Neural crest cell (in vitro differentiated cells): Measurements from ENCODE around the gene MAP3K7. TPM values are rescaled to one million over a fixed set of nuclear protein-coding genes. Genes with fewer than 3 reads are reported as not detected.

Experiments
- DNase-seq: peaks from one replicate; pipeline ENCODE4 v3.0.0; 2021; ENCODE audit warnings: low read depth, mixed read lengths, low spot score
- H3K27ac Mint-ChIP-seq: one replicate; pipeline ENCODE4 v1.8.0; 2021; ENCODE audit warnings: mild to moderate bottlenecking, mixed read lengths; ENCODE audit not compliant: unreplicated experiment
- H3K27me3 Mint-ChIP-seq: 2 replicates; pipeline ENCODE4 v1.8.0; 2021; ENCODE audit warnings: low read depth, mild to moderate bottlenecking, mixed read lengths
- H3K36me3 Mint-ChIP-seq: 2 replicates; pipeline ENCODE4 v1.8.0; 2021; ENCODE audit warnings: low read depth, mild to moderate bottlenecking, mixed read lengths
- H3K4me1 Mint-ChIP-seq: 2 replicates; pipeline ENCODE4 v1.8.0; 2021; ENCODE audit warnings: mixed read lengths
- H3K4me3 Mint-ChIP-seq: one replicate; pipeline ENCODE4 v1.8.0; 2021; ENCODE audit warnings: mild to moderate bottlenecking, mixed read lengths
- H3K9me3 Mint-ChIP-seq: 2 replicates; pipeline ENCODE4 v1.8.0; 2021; ENCODE audit warnings: mixed read lengths
- total RNA-seq: library from RNA; stranded (reverse); gene quantifications from 2 replicates; pipeline ENCODE4 v1.2.1, GENCODE V29; 2021
- TF ChIP-seq, protein P1 (sequence below): fragments of 200-600 bp; sonication (generic); conservative IDR thresholded peaks from 2 replicates; pipeline ENCODE4 v1.5.0; 2021; ENCODE audit warnings: antibody characterized with exemption, mild to moderate bottlenecking

The MAP3K7 gene
- total RNA-seq, 1 donor from 2014 or later, result 37.9 TPM

DNA sequence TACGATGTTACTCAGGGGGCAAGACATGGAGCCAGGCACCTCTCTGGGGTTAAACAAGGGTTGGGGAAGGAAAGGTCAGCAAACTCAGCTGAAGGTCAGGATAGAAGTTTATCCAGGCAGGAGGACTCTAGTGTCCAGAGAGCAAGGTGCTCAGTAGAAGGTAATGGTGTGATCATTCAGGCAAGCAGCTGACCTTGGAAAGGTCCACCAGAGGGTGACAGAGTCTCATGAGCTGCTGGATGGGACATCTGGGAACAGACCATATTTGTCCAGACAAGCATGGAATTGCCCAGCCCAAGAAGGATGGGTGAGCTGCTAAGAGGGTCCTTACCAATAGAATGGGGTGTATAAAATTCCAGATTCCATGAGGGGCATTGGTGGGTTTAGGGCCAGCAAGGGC, 89.5 kb downstream of the MAP3K7 start:
- peak overlapping the region; percentile 17 for H3K4me3 Mint-ChIP-seq
- H3K4me1 Mint-ChIP-seq, result peaks cover 44% of the 10 kb centered on the region
- H3K27me3 Mint-ChIP-seq, result no peaks in the 10 kb centered on the region
- no peaks in the 10 kb centered on the region for H3K9me3 Mint-ChIP-seq
- no peaks in the 10 kb centered on the region for H3K36me3 Mint-ChIP-seq
- no peak for DNase-seq
- H3K27ac Mint-ChIP-seq, result peak overlapping the region; percentile 82
- TF ChIP-seq, protein P1, sequence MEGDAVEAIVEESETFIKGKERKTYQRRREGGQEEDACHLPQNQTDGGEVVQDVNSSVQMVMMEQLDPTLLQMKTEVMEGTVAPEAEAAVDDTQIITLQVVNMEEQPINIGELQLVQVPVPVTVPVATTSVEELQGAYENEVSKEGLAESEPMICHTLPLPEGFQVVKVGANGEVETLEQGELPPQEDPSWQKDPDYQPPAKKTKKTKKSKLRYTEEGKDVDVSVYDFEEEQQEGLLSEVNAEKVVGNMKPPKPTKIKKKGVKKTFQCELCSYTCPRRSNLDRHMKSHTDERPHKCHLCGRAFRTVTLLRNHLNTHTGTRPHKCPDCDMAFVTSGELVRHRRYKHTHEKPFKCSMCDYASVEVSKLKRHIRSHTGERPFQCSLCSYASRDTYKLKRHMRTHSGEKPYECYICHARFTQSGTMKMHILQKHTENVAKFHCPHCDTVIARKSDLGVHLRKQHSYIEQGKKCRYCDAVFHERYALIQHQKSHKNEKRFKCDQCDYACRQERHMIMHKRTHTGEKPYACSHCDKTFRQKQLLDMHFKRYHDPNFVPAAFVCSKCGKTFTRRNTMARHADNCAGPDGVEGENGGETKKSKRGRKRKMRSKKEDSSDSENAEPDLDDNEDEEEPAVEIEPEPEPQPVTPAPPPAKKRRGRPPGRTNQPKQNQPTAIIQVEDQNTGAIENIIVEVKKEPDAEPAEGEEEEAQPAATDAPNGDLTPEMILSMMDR, result no peak

DNA sequence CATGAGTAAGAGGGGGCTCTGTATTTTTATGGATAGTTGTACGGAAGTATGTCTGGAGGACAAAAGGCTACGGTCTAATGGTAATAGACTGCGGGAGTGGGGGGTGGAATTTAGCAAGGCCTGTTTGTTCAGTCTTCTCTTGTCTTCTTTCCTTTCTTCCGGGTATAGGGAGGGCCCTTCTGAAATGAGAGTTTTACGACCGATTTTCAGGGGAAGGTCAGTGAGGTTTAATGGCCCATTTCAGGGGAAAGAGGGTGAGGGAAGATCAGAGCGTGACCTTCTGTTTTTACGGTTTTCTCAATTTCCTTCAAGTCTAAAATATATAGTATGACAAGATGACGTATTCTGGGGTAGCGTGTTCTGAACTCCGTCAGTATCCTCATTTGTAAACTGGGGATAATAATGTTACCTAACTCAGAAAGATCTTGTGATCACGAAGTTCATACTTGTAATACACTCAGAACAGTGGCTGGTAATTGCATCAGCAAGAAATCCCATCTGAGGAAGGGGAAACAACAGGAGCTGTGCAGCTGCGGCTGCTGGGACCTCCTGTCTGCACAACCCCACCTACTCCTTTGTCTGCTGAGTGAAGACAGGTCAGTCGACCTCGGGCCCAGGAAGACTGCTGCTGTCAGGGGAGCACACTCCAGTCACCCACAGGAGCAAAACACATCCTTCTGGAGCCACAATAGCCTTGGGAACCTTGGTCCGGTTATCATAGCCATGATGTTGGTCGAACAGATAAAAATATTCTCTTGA, 90.4 kb downstream of the MAP3K7 start:
- no peaks in the 10 kb centered on the region for H3K36me3 Mint-ChIP-seq
- DNase-seq, result no peak
- H3K27ac Mint-ChIP-seq, result peak overlapping the region; percentile 81
- H3K27me3 Mint-ChIP-seq, result no peaks in the 10 kb centered on the region
- H3K4me3 Mint-ChIP-seq, result peak overlapping the region; percentile 42
- TF ChIP-seq, protein P1, result no peak
- no peaks in the 10 kb centered on the region for H3K9me3 Mint-ChIP-seq
- peaks cover 49% of the 10 kb centered on the region for H3K4me1 Mint-ChIP-seq

DNA sequence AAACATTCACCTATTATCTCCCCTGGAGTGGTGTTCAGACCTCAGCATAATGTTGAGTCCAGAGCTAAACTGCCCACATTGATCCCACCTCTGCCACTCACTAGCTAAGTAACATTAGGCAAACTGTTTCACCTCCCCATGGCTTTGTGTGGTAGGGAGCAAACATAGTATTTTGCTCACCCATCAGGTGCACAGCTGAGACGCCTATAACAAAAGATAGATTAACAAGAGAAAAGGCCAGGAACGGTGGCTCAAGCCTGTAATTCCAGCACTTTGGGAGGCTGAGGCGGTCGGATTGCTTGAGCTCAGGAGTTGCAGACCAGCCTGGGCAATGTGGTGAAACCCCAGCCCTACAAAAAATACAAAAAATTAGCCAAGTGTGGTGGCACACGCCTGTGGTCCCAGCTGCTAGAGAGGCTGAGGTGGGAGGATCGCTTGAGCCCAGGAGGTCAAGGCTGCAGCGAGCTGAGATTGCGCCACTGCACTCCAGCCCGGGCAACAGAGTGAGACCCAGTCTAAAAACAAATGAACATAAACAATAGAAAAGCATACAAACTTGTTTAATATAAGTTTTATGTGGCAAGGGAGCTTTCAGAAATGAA, 91.6 kb downstream of the MAP3K7 start:
- H3K27ac Mint-ChIP-seq, result peak overlapping the region; percentile 36
- no peak for DNase-seq
- H3K4me1 Mint-ChIP-seq, result peaks cover 53% of the 10 kb centered on the region
- H3K9me3 Mint-ChIP-seq, result no peaks in the 10 kb centered on the region
- no peaks in the 10 kb centered on the region for H3K27me3 Mint-ChIP-seq
- H3K4me3 Mint-ChIP-seq, result no peak overlapping the region
- TF ChIP-seq, protein P1, result no peak
- H3K36me3 Mint-ChIP-seq, result no peaks in the 10 kb centered on the region

DNA sequence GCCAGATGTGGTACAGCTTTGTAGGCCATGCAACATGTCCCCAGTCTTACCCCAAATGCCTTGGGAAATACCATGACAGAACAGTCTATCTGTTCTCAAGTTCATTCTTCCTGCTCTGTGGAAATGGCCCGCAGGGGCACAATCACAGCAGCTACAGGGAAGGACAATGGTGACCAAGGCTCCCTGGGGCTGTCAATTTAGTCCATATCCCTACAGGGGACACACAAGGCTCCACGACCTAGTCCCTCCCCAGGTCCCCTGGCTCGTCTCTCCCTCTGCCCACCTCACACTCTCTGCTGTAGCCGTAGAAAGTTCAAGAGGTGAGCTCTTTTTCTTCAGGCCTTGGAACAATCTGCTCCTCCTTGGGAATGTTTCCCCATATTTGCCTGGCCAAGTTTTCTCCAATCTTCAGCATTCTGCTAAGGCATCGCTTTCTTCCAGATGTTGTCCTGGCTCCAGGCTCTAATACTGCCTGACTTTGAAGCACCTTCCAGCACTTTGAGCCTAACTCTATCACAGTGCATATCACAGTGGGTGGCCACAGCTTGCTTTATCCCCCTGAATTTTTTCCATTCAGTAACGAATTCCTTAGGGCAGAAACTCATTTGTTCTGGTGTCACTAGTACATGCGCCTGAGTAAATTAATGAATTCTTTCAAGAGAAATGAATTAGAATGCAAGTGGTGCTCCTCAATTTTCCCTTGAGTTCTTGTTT, 92.6 kb downstream of the MAP3K7 start:
- Mint-ChIP-seq H3K36me3 (no peaks in the 10 kb centered on the region), H3K4me1 (peaks cover 64% of the 10 kb centered on the region), H3K9me3 (no peaks in the 10 kb centered on the region), H3K4me3 (peak overlapping the region; percentile 13), H3K27me3 (no peaks in the 10 kb centered on the region), H3K27ac (peak overlapping the region; percentile 86)
- no peak for DNase-seq
- TF ChIP-seq, protein P1, result no peak

DNA sequence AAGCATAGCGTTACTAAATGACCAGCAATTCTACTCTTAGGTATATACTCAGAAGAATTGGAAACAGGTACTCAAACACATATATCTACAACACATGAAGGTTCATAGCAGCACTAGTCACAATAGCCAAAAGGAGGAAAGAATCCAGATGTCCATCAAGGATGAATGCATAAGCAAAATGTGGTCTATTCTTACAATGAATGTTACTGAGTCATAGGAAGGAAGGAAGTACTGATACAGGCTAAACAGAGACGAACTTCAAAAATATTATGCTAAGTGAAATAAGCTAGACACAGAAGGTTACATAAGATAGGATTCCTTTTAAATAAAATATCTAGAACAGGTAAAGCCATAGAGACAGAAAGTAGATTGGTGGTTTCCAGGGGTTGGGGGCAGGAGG, 93.5 kb downstream of the MAP3K7 start:
- Mint-ChIP-seq H3K4me3 (peak overlapping the region; percentile 15), H3K36me3 (no peaks in the 10 kb centered on the region), H3K4me1 (peaks cover 68% of the 10 kb centered on the region), H3K9me3 (no peaks in the 10 kb centered on the region), H3K27ac (no peak overlapping the region), H3K27me3 (no peaks in the 10 kb centered on the region)
- no peak for DNase-seq
- TF ChIP-seq, protein P1, result no peak
